ENCODE measurements around the gene HGF.

Gene HGF

DNA sequence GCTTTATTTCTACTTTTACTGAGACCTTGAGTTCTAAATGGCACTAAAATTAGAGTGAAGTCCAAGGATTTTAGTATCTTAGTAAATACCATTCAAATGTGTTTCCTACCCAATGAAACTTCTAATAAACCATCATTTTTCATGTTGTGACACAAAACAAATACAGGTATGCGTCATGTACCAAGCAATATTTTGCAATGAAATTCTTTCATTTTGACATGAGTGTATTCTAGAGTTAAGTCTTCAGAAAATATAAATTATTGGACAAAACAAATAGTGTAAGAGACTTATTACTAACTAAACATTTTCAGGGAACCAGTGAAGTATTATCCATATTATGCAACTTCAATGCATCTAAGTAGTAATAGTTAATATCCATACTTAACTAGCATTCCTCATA, 16.5 kb downstream of the HGF start:
- TF ChIP-seq ISL1 (CRISPR knock-in tag; IDR thresholded peaks at IDR 0.05) (no peak), ESRRG (CRISPR knock-in tag; IDR thresholded peaks at IDR 0.05) (no peak), ARNTL (CRISPR knock-in tag; IDR thresholded peaks at IDR 0.05; ENCODE audit: borderline replicate concordance, low read depth) (no peak), TCF4 (CRISPR knock-in tag; IDR thresholded peaks at IDR 0.05; ENCODE audit: borderline replicate concordance) (no peak), PPARA (CRISPR knock-in tag; IDR thresholded peaks at IDR 0.05; ENCODE audit: borderline replicate concordance) (no peak), RARB (CRISPR knock-in tag; IDR thresholded peaks at IDR 0.05) (no peak), SNAI2 (CRISPR knock-in tag; IDR thresholded peaks at IDR 0.05) (no peak), ZFP30 (CRISPR knock-in tag; IDR thresholded peaks at IDR 0.05) (no peak), BACH2 (CRISPR knock-in tag; IDR thresholded peaks at IDR 0.05; ENCODE audit: borderline replicate concordance) (no peak), OSR1 (CRISPR knock-in tag; IDR thresholded peaks at IDR 0.05) (no peak), TOX (CRISPR knock-in tag; IDR thresholded peaks at IDR 0.05; ENCODE audit: borderline replicate concordance) (no peak), ZNF565 (CRISPR knock-in tag; conservative IDR thresholded peaks at IDR 0.05; ENCODE audit: low read depth) (no peak), GLIS3 (CRISPR knock-in tag; IDR thresholded peaks at IDR 0.05) (no peak), CSDC2 (CRISPR knock-in tag; IDR thresholded peaks at IDR 0.05) (no peak), ZFP3 (CRISPR knock-in tag; IDR thresholded peaks at IDR 0.05) (no peak)
- TF ChIP-seq, protein P1, sequence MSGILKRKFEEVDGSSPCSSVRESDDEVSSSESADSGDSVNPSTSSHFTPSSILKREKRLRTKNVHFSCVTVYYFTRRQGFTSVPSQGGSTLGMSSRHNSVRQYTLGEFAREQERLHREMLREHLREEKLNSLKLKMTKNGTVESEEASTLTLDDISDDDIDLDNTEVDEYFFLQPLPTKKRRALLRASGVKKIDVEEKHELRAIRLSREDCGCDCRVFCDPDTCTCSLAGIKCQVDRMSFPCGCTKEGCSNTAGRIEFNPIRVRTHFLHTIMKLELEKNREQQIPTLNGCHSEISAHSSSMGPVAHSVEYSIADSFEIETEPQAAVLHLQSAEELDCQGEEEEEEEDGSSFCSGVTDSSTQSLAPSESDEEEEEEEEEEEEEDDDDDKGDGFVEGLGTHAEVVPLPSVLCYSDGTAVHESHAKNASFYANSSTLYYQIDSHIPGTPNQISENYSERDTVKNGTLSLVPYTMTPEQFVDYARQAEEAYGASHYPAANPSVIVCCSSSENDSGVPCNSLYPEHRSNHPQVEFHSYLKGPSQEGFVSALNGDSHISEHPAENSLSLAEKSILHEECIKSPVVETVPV (CRISPR knock-in tag; IDR thresholded peaks at IDR 0.05) = no peak
- TF ChIP-seq, protein P2, sequence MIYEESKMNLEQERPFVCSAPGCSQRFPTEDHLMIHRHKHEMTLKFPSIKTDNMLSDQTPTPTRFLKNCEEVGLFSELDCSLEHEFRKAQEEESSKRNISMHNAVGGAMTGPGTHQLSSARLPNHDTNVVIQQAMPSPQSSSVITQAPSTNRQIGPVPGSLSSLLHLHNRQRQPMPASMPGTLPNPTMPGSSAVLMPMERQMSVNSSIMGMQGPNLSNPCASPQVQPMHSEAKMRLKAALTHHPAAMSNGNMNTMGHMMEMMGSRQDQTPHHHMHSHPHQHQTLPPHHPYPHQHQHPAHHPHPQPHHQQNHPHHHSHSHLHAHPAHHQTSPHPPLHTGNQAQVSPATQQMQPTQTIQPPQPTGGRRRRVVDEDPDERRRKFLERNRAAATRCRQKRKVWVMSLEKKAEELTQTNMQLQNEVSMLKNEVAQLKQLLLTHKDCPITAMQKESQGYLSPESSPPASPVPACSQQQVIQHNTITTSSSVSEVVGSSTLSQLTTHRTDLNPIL (CRISPR knock-in tag; IDR thresholded peaks at IDR 0.05; ENCODE audit: low read depth) = no peak
- TF ChIP-seq, protein P3, sequence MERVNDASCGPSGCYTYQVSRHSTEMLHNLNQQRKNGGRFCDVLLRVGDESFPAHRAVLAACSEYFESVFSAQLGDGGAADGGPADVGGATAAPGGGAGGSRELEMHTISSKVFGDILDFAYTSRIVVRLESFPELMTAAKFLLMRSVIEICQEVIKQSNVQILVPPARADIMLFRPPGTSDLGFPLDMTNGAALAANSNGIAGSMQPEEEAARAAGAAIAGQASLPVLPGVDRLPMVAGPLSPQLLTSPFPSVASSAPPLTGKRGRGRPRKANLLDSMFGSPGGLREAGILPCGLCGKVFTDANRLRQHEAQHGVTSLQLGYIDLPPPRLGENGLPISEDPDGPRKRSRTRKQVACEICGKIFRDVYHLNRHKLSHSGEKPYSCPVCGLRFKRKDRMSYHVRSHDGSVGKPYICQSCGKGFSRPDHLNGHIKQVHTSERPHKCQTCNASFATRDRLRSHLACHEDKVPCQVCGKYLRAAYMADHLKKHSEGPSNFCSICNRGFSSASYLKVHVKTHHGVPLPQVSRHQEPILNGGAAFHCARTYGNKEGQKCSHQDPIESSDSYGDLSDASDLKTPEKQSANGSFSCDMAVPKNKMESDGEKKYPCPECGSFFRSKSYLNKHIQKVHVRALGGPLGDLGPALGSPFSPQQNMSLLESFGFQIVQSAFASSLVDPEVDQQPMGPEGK (CRISPR knock-in tag; IDR thresholded peaks at IDR 0.05; ENCODE audit: borderline replicate concordance) = no peak
- TF ChIP-seq, protein P4, sequence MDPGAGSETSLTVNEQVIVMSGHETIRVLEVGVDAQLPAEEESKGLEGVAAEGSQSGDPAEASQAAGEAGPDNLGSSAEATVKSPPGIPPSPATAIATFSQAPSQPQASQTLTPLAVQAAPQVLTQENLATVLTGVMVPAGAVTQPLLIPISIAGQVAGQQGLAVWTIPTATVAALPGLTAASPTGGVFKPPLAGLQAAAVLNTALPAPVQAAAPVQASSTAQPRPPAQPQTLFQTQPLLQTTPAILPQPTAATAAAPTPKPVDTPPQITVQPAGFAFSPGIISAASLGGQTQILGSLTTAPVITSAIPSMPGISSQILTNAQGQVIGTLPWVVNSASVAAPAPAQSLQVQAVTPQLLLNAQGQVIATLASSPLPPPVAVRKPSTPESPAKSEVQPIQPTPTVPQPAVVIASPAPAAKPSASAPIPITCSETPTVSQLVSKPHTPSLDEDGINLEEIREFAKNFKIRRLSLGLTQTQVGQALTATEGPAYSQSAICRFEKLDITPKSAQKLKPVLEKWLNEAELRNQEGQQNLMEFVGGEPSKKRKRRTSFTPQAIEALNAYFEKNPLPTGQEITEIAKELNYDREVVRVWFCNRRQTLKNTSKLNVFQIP (CRISPR knock-in tag; IDR thresholded peaks at IDR 0.05; ENCODE audit: borderline replicate concordance, low read depth) = no peak
- TF ChIP-seq, protein P5, sequence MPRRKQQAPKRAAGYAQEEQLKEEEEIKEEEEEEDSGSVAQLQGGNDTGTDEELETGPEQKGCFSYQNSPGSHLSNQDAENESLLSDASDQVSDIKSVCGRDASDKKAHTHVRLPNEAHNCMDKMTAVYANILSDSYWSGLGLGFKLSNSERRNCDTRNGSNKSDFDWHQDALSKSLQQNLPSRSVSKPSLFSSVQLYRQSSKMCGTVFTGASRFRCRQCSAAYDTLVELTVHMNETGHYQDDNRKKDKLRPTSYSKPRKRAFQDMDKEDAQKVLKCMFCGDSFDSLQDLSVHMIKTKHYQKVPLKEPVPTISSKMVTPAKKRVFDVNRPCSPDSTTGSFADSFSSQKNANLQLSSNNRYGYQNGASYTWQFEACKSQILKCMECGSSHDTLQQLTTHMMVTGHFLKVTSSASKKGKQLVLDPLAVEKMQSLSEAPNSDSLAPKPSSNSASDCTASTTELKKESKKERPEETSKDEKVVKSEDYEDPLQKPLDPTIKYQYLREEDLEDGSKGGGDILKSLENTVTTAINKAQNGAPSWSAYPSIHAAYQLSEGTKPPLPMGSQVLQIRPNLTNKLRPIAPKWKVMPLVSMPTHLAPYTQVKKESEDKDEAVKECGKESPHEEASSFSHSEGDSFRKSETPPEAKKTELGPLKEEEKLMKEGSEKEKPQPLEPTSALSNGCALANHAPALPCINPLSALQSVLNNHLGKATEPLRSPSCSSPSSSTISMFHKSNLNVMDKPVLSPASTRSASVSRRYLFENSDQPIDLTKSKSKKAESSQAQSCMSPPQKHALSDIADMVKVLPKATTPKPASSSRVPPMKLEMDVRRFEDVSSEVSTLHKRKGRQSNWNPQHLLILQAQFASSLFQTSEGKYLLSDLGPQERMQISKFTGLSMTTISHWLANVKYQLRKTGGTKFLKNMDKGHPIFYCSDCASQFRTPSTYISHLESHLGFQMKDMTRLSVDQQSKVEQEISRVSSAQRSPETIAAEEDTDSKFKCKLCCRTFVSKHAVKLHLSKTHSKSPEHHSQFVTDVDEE (CRISPR knock-in tag; IDR thresholded peaks at IDR 0.05) = no peak
- ATAC-seq = no peak

DNA sequence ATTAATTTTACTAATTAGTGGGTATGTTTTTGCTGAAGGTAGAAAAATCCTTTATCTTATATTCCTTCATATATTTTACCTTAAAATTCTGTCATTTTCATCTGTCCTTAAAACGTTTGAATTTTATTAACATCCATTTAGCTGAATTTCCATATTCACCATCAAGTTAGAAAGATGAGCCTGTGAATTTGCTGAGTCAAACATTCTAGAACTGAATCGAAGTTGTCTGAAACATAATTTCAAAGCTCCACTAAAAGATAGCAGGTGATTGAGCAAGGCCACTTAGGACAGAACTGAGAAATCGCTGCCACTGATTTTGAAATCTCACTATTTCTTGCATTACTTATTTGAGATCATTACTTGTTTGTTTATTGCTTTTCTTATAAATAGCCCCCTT, 17.5 kb downstream of the HGF start:
- ATAC-seq = no peak
- TF ChIP-seq, protein P1 (CRISPR knock-in tag; IDR thresholded peaks at IDR 0.05) = no peak

All from SK-N-SH treated with all-trans-retinoic acid at 6 μM for 48 hours (cell line).